ENCODE results near the gene ARHGAP21. TPM values are rescaled to one million over a fixed set of nuclear protein-coding genes. Genes with fewer than 3 reads are reported as not detected.

Gene ARHGAP21
- total RNA-seq, 3 donors from 2014 or later (not counting 1 experiment from before 2014, with no cell fraction given): 30.9 to 45.8 (median 34.7) TPM

DNA sequence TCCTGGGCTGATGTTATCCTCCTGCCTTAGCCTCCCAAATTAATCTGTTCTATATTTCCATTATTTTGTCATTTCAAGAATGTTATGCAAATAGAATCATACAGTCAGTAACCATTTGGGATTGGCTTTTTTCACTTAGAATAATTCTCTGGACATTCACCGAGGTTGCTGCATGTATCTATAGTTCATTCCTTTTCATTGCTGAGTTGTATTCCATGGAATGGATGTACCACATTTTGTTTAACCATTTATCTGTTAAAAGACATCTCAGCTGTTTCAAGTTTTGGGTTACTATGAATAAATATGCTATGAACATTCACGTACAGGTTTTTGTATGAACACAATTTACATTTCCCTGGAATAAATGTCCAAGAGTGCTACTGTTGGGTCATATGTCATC is 44.9 kb downstream of the ARHGAP21 start:
- no peak overlapping the region for H3K27ac Mint-ChIP-seq
- no peaks in the 10 kb centered on the region for H3K27me3 ChIP-seq (ENCODE audit: control insufficient read depth, insufficient read depth, low read length)
- WGBS (ENCODE audit: insufficient coverage): 100% methylated on average over 2 of the region's 2 CpGs
- DNase-seq: no peak
- no peak overlapping the region for H3K27ac ChIP-seq (ENCODE audit: low read length)
- intact Hi-C loops (cut with micrococcal nuclease): no loop called here
- no peaks in the 10 kb centered on the region for H3K36me3 ChIP-seq (ENCODE audit: control insufficient read depth, insufficient read depth, low read length)
- H3K36me3 Mint-ChIP-seq: no peaks in the 10 kb centered on the region
- no peaks in the 10 kb centered on the region for H3K27me3 Mint-ChIP-seq (ENCODE audit: low read depth in 2 of 2)
- no peak for ATAC-seq
- H3K9me3 ChIP-seq (ENCODE audit: control insufficient read depth, insufficient read depth, low read length): no peaks in the 10 kb centered on the region
- H3K4me3 ChIP-seq (ENCODE audit: low read length): no peak overlapping the region
- H3K4me1 Mint-ChIP-seq: peaks cover 0 to 4% of the 10 kb centered on the region in 2 donors
- TF ChIP-seq, protein P1, sequence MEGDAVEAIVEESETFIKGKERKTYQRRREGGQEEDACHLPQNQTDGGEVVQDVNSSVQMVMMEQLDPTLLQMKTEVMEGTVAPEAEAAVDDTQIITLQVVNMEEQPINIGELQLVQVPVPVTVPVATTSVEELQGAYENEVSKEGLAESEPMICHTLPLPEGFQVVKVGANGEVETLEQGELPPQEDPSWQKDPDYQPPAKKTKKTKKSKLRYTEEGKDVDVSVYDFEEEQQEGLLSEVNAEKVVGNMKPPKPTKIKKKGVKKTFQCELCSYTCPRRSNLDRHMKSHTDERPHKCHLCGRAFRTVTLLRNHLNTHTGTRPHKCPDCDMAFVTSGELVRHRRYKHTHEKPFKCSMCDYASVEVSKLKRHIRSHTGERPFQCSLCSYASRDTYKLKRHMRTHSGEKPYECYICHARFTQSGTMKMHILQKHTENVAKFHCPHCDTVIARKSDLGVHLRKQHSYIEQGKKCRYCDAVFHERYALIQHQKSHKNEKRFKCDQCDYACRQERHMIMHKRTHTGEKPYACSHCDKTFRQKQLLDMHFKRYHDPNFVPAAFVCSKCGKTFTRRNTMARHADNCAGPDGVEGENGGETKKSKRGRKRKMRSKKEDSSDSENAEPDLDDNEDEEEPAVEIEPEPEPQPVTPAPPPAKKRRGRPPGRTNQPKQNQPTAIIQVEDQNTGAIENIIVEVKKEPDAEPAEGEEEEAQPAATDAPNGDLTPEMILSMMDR (IDR thresholded peaks at IDR 0.05): no peak
- no peaks in the 10 kb centered on the region for H3K4me1 ChIP-seq (ENCODE audit: control insufficient read depth, insufficient read depth, low read length)
- H3K9me3 Mint-ChIP-seq: no peaks in the 10 kb centered on the region
- no peak overlapping the region for H3K4me3 Mint-ChIP-seq

DNA sequence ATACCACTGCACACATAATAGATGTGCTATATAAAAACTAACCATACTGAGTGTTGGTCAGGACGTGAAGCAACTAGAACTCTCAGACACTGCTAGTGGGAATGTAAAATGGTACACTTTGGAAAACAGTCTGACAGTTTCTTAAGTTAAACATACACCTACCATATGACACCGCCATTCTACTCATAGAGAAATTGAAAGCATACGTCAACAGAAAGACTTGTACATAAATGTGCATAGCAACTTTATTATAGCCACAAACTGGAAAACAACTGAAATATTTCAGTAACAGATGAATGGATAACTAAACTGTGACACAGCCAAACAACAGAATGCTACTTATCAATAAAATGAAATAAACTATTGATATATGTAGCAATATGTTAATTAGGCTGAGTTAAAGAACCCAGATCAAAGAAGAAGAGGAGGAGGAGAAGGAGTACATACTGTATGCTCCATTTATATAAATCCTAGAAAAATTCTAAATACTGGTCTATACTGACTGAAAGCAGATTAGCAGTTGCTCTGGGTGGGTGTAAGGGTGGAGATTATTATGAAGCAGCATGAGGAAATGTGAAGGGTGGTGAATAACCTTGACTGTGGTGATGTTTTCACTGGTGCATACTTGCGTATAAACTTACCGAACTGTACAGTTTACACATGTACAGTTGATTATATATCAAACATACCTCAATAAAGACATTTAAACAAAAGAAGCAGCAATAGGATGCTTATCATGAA is 48.6 kb downstream of the ARHGAP21 start:
- Mint-ChIP-seq H3K9me3 (no peaks in the 10 kb centered on the region), H3K27me3 (ENCODE audit: low read depth in 2 of 2) (no peaks in the 10 kb centered on the region), H3K36me3 (no peaks in the 10 kb centered on the region), H3K4me1 (peaks cover 7 to 13% of the 10 kb centered on the region in 2 donors), H3K4me3 (no peak overlapping the region), H3K27ac (no peak overlapping the region)
- Histone ChIP-seq H3K9me3 (ENCODE audit: control insufficient read depth, insufficient read depth, low read length) (no peaks in the 10 kb centered on the region), H3K27me3 (ENCODE audit: control insufficient read depth, insufficient read depth, low read length) (no peaks in the 10 kb centered on the region), H3K4me1 (ENCODE audit: control insufficient read depth, insufficient read depth, low read length) (no peaks in the 10 kb centered on the region), H3K27ac (ENCODE audit: low read length) (no peak overlapping the region), H3K36me3 (ENCODE audit: control insufficient read depth, insufficient read depth, low read length) (no peaks in the 10 kb centered on the region), H3K4me3 (ENCODE audit: low read length) (no peak overlapping the region)
- intact Hi-C loops (cut with micrococcal nuclease): no loop called here
- WGBS (ENCODE audit: insufficient coverage): 69% methylated on average over 2 of the region's 5 CpGs
- TF ChIP-seq, protein P1 (IDR thresholded peaks at IDR 0.05): no peak
- ATAC-seq: no peak
- no peak for DNase-seq

DNA sequence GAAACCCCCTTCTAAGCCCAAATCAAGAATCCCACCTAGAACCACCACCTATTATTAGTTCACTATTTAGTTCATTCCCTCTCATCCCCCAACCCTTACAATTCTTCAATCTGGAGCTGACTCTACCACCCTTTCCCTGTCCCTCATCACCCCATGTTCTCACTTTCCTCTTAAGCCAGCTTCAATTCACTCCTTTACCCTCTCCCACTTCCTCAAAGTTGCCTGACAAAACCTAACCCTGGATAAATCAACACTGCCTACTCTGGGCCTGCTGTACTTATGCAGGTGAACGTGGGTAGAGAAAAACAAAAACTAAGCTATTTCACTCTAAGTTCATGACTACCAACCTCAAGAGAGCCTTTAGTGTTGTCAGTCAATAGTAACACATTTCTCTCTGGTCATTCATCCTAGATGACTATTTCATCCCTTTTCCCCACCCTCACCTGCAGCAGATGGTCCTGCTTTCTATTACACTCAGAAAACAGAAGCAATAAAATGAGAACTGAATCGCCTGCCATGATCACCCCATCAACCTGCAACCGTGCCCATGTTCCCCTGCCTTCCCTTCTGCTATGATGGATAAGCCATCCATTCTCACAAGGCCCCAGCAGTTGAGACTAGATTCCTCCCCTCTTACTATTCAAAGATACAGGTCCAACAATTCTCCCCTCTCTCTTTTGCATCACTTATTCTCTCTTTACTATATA is 52.6 kb downstream of the ARHGAP21 start:
- H3K27ac ChIP-seq (ENCODE audit: low read length): no peak overlapping the region
- no peak overlapping the region for H3K4me3 Mint-ChIP-seq
- H3K27me3 ChIP-seq (ENCODE audit: control insufficient read depth, insufficient read depth, low read length): no peaks in the 10 kb centered on the region
- no peak overlapping the region for H3K4me3 ChIP-seq (ENCODE audit: low read length)
- no peaks in the 10 kb centered on the region for H3K4me1 ChIP-seq (ENCODE audit: control insufficient read depth, insufficient read depth, low read length)
- H3K9me3 Mint-ChIP-seq: no peaks in the 10 kb centered on the region
- H3K27ac Mint-ChIP-seq: peak overlapping the region in 1 of 2 donors; percentile 42
- no peaks in the 10 kb centered on the region for H3K36me3 Mint-ChIP-seq
- TF ChIP-seq, protein P1 (IDR thresholded peaks at IDR 0.05): no peak
- no peaks in the 10 kb centered on the region for H3K27me3 Mint-ChIP-seq (ENCODE audit: low read depth in 2 of 2)
- ATAC-seq: no peak
- no peak for DNase-seq
- no peaks in the 10 kb centered on the region for H3K9me3 ChIP-seq (ENCODE audit: control insufficient read depth, insufficient read depth, low read length)
- peaks cover 7 to 13% of the 10 kb centered on the region in 2 donors for H3K4me1 Mint-ChIP-seq
- no peaks in the 10 kb centered on the region for H3K36me3 ChIP-seq (ENCODE audit: control insufficient read depth, insufficient read depth, low read length)
- intact Hi-C loops (cut with micrococcal nuclease): no loop called here
- 93% methylated on average over 3 of the region's 3 CpGs for WGBS (ENCODE audit: insufficient coverage)

Measured in natural killer cell (primary cell).